Stomach (tissue), 9 donors: ENCODE data around the gene MYT1. TPM values are rescaled to one million over a fixed set of nuclear protein-coding genes. Genes with fewer than 3 reads are reported as not detected.
"Not testable (repeated sequence)": the region's sequence is repeated elsewhere in the genome, so short reads cannot be mapped to it uniquely, and the experiment has no call there.

Source experiments
- DNase-seq, 2 donors: peaks; one replicate each; pipeline versions ENCODE4 v3.0.0 to v3.0.0-alpha.2; 2013 to 2019
- H3K27ac ChIP-seq, 5 donors: fragments of 200-600 bp in 4 of 5; sonication (generic) in 4 of 5; one replicate each; pipeline ENCODE4 v1.5.1; 2013 to 2019; ENCODE audit warnings: mild to moderate bottlenecking in 1 of 5, moderate library complexity in 1 of 5
- H3K27me3 ChIP-seq, 3 donors: fragments of 200-600 bp; sonication (generic); one replicate each; pipeline ENCODE4 v1.5.1; 2017 to 2019; ENCODE audit warnings: mixed run types in 1 of 3
- H3K36me3 ChIP-seq, 4 donors: fragments of 200-600 bp; sonication (generic); 1 replicate in 3 of 4; 2 replicates in 1 of 4; pipeline ENCODE4 v1.5.1; 2016 to 2019
- H3K4me1 ChIP-seq, 4 donors: fragments of 200-600 bp; sonication (generic); one replicate each; pipeline ENCODE4 v1.5.1; 2016 to 2019
- H3K4me3 ChIP-seq, 4 donors: fragments of 200-600 bp; sonication (generic) in 3 of 4; one replicate each; pipeline ENCODE4 v1.5.1; 2016 to 2019; ENCODE audit warnings: mild to moderate bottlenecking in 1 of 4
- H3K9me3 ChIP-seq, 4 donors: fragments of 200-600 bp; sonication (generic); one replicate each; pipeline ENCODE4 v1.5.1; 2016 to 2019
- EP300 ChIP-seq: sonication (generic); formaldehyde crosslinking; IDR thresholded peaks from one replicate; pipeline ENCODE4 v1.6.1; 2017; ENCODE audit warnings: antibody characterized with exemption
- POLR2A ChIP-seq, 4 donors: fragments of 450-650 bp; IDR thresholded peaks; one replicate each; pipeline ENCODE4 v1.6.1; 2016; ENCODE audit warnings: antibody characterized with exemption in 4 of 4, control low read depth in 2 of 4, mild to moderate bottlenecking in 1 of 4, moderate library complexity in 1 of 4
- POLR2AphosphoS5 ChIP-seq, 3 donors: sonication (generic); formaldehyde crosslinking; IDR thresholded peaks; one replicate each; pipeline ENCODE4 v1.6.1; 2016; ENCODE audit warnings: antibody characterized with exemption in 3 of 3
- WGBS, 5 donors: extraction: QIAGEN DNeasy Blood & Tissue Kit in 3 of 5; methylation state at CpG; one replicate each; pipeline versions ENCODE4 v1.1.5 to v1.1.7; 2013 to 2018; 5-methylcytosine and 5-hydroxymethylcytosine counted together
- intact Hi-C: fragments of 100-400 bp; cut with DNase I; formaldehyde crosslinking; loops from one replicate; pipeline ENCODE4 v1.15.1; 2023; ENCODE audit warnings: low total_unique reads
- polyA plus RNA-seq, 3 donors: library from polyadenylated mRNA; stranded (reverse); fragments of 200-250 nt; gene quantifications; one replicate each; pipeline ENCODE4 v1.2.3, GENCODE V29; 2013
- total RNA-seq, 5 donors: library from RNA; depleted of rRNA; stranded (reverse); fragments of >200 nt; gene quantifications; one replicate each; pipeline versions ENCODE4 v1.1.0 to v1.2.3, GENCODE V29; 2014 to 2016
- TF ChIP-seq, protein P1 (sequence below), 7 experiments: fragments of 450-650 bp in 4 of 7; fragments of 200-600 bp in 3 of 7; sonication (generic) in 3 of 7; IDR thresholded peaks; one replicate each; pipeline ENCODE4 v1.5.1; 2016 to 2019; ENCODE audit warnings: antibody characterized with exemption in 7 of 7, control low read depth in 2 of 7, mild to moderate bottlenecking in 1 of 7
- donor health status: healthy with polysubstance abuse.
- donor health status: Bipolar disorder and iron deficiency.
- donor health status: healthy.

The MYT1 gene
- total and polyA plus RNA-seq, 8 donors = 0.08 to 0.55 (median 0.25) TPM; not detected in 5

DNA sequence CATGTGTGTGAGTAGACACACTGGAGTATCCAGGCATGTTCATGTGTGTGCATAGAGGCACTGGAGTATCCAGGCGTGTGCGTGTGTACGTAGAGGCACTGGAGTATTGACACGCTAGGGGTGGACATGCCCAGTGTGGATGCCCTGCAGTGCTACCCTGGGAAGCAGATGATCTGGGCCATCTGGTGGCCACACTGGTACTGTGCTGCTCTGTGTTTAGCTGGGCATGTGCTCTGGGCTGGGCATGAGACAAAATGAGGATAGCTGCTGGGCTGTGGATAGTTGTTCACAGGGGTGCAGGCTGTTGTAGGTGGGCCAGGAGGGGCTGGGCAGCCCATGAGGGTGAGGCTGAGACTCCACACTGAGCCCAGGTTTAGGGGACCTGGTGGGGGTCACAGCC, 32.8 kb upstream of the MYT1 start:
- H3K9me3 ChIP-seq = no peaks in the 10 kb centered on the region
- no peaks in the 10 kb centered on the region for H3K4me1 ChIP-seq
- no peak overlapping the region for H3K27ac ChIP-seq
- 54 to 85% (median 65%) methylated on average over 4 of the region's 4 CpGs for WGBS, 5 donors
- H3K36me3 ChIP-seq = no peaks in the 10 kb centered on the region
- TF ChIP-seq POLR2A (IDR thresholded peaks at IDR 0.05) (no peak), EP300 (no peak), POLR2AphosphoS5 (IDR thresholded peaks at IDR 0.05) (no peak)
- TF ChIP-seq, protein P1, sequence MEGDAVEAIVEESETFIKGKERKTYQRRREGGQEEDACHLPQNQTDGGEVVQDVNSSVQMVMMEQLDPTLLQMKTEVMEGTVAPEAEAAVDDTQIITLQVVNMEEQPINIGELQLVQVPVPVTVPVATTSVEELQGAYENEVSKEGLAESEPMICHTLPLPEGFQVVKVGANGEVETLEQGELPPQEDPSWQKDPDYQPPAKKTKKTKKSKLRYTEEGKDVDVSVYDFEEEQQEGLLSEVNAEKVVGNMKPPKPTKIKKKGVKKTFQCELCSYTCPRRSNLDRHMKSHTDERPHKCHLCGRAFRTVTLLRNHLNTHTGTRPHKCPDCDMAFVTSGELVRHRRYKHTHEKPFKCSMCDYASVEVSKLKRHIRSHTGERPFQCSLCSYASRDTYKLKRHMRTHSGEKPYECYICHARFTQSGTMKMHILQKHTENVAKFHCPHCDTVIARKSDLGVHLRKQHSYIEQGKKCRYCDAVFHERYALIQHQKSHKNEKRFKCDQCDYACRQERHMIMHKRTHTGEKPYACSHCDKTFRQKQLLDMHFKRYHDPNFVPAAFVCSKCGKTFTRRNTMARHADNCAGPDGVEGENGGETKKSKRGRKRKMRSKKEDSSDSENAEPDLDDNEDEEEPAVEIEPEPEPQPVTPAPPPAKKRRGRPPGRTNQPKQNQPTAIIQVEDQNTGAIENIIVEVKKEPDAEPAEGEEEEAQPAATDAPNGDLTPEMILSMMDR (IDR thresholded peaks at IDR 0.05) = no peak
- H3K4me3 ChIP-seq = no peak overlapping the region
- H3K27me3 ChIP-seq = peaks cover 0 to 27% (median 7%) of the 10 kb centered on the region in 3 donors
- intact Hi-C loops = no loop called here
- no peak for DNase-seq

DNA sequence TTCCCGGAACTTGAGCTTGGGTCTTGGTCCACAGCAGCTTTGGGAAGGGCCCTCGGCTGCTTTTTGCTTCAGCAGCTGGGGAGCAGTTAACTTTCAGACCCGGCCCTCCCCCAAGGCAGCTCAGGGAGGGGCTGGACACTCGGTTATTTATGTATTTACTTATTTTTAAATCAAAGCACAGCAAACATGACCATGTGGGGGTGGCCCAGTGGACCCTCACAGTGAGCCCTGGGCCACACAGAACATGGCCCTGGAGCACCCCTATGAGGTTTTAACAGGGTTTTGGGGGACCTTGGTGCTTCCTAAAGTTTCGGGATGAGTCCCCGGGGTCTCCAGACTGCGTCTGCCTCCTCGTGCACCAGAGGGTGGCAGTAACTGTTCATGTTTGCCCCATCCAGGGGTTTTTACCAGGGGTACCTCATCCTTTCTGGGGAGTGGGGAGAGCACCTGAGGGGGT, 30.3 kb upstream of the MYT1 start:
- H3K36me3 ChIP-seq = no peaks in the 10 kb centered on the region
- no peak overlapping the region for H3K4me3 ChIP-seq
- no peaks in the 10 kb centered on the region for H3K4me1 ChIP-seq
- H3K27ac ChIP-seq = no peak overlapping the region
- DNase-seq = no peak
- WGBS, 5 donors = 35 to 44% (median 43%) methylated on average over 6 to 8 of the region's 8 CpGs
- H3K27me3 ChIP-seq = peaks cover 0 to 36% (median 6%) of the 10 kb centered on the region in 3 donors
- H3K9me3 ChIP-seq = no peaks in the 10 kb centered on the region
- intact Hi-C loops = no loop called here
- no peak for TF ChIP-seq EP300

DNA sequence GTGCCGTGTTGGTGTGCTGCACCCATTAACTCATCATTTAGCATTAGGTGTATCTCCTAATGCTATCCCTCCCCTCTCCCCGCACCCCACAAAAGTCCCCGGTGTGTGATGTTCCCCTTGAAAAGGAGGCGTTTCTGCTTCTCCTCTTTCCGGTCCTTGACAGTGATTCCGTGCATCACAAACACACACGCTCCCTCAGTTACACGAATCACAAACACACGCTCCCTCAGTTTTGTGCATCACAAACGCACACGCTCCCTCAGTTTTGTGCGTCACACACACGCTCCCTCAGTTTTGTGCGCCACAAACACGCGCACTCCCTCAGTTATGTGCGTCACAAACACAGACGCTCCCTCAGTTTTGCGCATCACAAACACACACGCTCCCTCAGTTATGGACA, 29.5 kb upstream of the MYT1 start:
- H3K4me3 ChIP-seq, H3K4me1 ChIP-seq, H3K27ac ChIP-seq, intact Hi-C loops, DNase-seq, H3K36me3 ChIP-seq, H3K9me3 ChIP-seq: not testable (repeated sequence)
- peaks cover 0 to 30% (median 0%) of the 10 kb centered on the region in 3 donors for H3K27me3 ChIP-seq
- 73 to 79% (median 75%) methylated on average over 20 of the region's 20 CpGs for WGBS, 5 donors

DNA sequence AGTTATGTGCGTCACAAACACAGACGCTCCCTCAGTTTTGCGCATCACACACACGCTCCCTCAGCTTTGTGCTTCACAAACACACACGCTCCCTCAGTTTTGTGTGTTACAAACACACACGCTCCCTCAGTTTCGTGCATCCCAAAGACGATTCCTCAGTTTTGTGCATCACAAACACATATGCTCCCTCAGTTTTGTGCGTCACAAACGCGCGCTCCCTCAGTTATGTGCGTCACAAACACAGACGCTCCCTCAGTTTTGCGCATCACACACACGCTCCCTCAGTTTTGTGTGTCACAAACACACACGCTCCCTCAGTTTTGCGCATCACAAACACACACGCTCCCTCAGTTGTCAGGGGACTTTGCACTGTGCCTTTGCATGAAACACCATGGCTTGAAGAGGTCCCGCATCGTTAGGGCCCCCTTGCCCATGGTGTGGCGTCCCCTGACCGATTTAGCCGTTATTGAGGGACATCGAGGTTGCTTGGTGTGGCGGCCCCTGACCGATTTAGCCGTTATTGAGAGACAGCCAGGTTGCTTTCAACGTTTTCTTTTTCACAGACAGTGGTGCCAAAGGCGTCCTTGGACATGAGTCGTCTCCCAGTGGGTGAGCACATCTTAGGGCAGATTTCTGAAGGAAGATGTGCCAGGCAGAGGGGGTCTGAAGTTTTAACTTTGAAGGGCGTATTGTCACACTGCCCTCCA, 28.1 kb upstream of the MYT1 start:
- H3K9me3 ChIP-seq = no peaks in the 10 kb centered on the region
- intact Hi-C loops = no loop called here
- peaks cover 0 to 38% (median 0%) of the 10 kb centered on the region in 3 donors for H3K27me3 ChIP-seq
- no peak for TF ChIP-seq EP300
- TF ChIP-seq POLR2A (IDR thresholded peaks at IDR 0.05) = no peak
- TF ChIP-seq, protein P1 (IDR thresholded peaks at IDR 0.05) = no peak
- no peak for TF ChIP-seq POLR2AphosphoS5 (IDR thresholded peaks at IDR 0.05)
- H3K4me1 ChIP-seq = no peaks in the 10 kb centered on the region
- H3K36me3 ChIP-seq = no peaks in the 10 kb centered on the region
- WGBS, 5 donors = 81 to 87% (median 84%) methylated on average over 28 to 32 of the region's 32 CpGs
- H3K4me3 ChIP-seq = no peak overlapping the region
- no peak overlapping the region for H3K27ac ChIP-seq
- no peak for DNase-seq

GRCh38 chr20:64137598-64138031, 26.6 kb upstream of the MYT1 start:
- Histone ChIP-seq H3K9me3 (no peaks in the 10 kb centered on the region), H3K27ac (no peak overlapping the region), H3K27me3 (peaks cover 0 to 47% (median 0%) of the 10 kb centered on the region in 3 donors), H3K4me1 (no peaks in the 10 kb centered on the region), H3K36me3 (no peaks in the 10 kb centered on the region), H3K4me3 (no peak overlapping the region)
- WGBS, 5 donors = 66 to 74% (median 67%) methylated on average over 5 to 6 of the region's 6 CpGs
- no peak for TF ChIP-seq POLR2AphosphoS5 (IDR thresholded peaks at IDR 0.05)
- TF ChIP-seq EP300 = no peak
- TF ChIP-seq, protein P1 (IDR thresholded peaks at IDR 0.05) = no peak
- intact Hi-C loops = no loop called here
- no peak for DNase-seq
